Subcutaneous abdominal adipose tissue (tissue), 5 donors: Measurements from ENCODE around the gene GLI3.

Experiments used
- H3K27ac ChIP-seq: one replicate; pipeline ENCODE4 v1.7.0; 2013; ENCODE audit warnings: low read depth, mild to moderate bottlenecking, inconsistent platforms, low read length, moderate library complexity
- H3K27me3 ChIP-seq, 5 donors: one replicate each; pipeline ENCODE4 v1.7.0; 2013; ENCODE audit warnings: low read length in 5 of 5, inconsistent platforms in 1 of 5; ENCODE audit not compliant: control insufficient read depth in 5 of 5, insufficient read depth in 4 of 5
- H3K36me3 ChIP-seq, 5 donors: one replicate each; pipeline ENCODE4 v1.7.0; 2013; ENCODE audit warnings: low read length in 5 of 5; ENCODE audit not compliant: control insufficient read depth in 5 of 5, insufficient read depth in 5 of 5
- H3K4me1 ChIP-seq, 5 donors: one replicate each; pipeline ENCODE4 v1.7.0; 2013; ENCODE audit warnings: low read length in 5 of 5, mild to moderate bottlenecking in 3 of 5, moderate library complexity in 1 of 5; ENCODE audit not compliant: control insufficient read depth in 5 of 5, insufficient read depth in 5 of 5
- H3K4me3 ChIP-seq, 5 donors: one replicate each; pipeline ENCODE4 v1.7.0; 2013; ENCODE audit warnings: low read length in 5 of 5, low read depth in 1 of 5
- H3K9ac ChIP-seq, 5 donors: one replicate each; pipeline ENCODE4 v1.7.0; 2013; ENCODE audit warnings: low read length in 5 of 5, mild to moderate bottlenecking in 4 of 5, moderate library complexity in 3 of 5
- H3K9me3 ChIP-seq, 5 donors: one replicate each; pipeline ENCODE4 v1.7.0; 2013; ENCODE audit warnings: low read length in 5 of 5; ENCODE audit not compliant: control insufficient read depth in 5 of 5
- donor health status: healthy.
- donor health status: healthy.
- donor health status: healthy.
- donor health status: healthy.
- donor health status: healthy.

The GLI3 gene

GRCh38 chr7:42203336-42203735 is 33.7 kb downstream of the GLI3 start:
- H3K27me3 ChIP-seq, result no peaks in the 10 kb centered on the region
- no peak overlapping the region for H3K27ac ChIP-seq
- H3K9ac ChIP-seq, result no peak overlapping the region
- no peak overlapping the region for H3K4me3 ChIP-seq
- peaks cover 0 to 13% (median 2%) of the 10 kb centered on the region in 5 donors for H3K4me1 ChIP-seq
- no peaks in the 10 kb centered on the region for H3K36me3 ChIP-seq
- no peaks in the 10 kb centered on the region for H3K9me3 ChIP-seq

GRCh38 chr7:42202601-42203000 is 34.4 kb downstream of the GLI3 start:
- Histone ChIP-seq H3K4me1 (peaks cover 0 to 10% (median 2%) of the 10 kb centered on the region in 5 donors), H3K9me3 (no peaks in the 10 kb centered on the region), H3K36me3 (no peaks in the 10 kb centered on the region), H3K27ac (no peak overlapping the region), H3K27me3 (no peaks in the 10 kb centered on the region), H3K4me3 (no peak overlapping the region), H3K9ac (no peak overlapping the region)

- H3K9me3 ChIP-seq, result no peaks in the 10 kb centered on the region
- no peak overlapping the region for H3K4me3 ChIP-seq
- no peaks in the 10 kb centered on the region for H3K36me3 ChIP-seq
- no peaks in the 10 kb centered on the region for H3K27me3 ChIP-seq
- H3K27ac ChIP-seq, result no peak overlapping the region
- H3K4me1 ChIP-seq, result peaks cover 0 to 15% (median 5%) of the 10 kb centered on the region in 5 donors
- H3K9ac ChIP-seq, result no peak overlapping the region
Measured at GRCh38 chr7:42198974-42199668, 37.9 kb downstream of the GLI3 start.

GRCh38 chr7:42198296-42198695 is 38.7 kb downstream of the GLI3 start:
- Histone ChIP-seq H3K9me3 (no peaks in the 10 kb centered on the region), H3K36me3 (no peaks in the 10 kb centered on the region), H3K27me3 (no peaks in the 10 kb centered on the region), H3K4me3 (no peak overlapping the region), H3K9ac (no peak overlapping the region), H3K4me1 (peaks cover 0 to 20% (median 6%) of the 10 kb centered on the region in 5 donors), H3K27ac (no peak overlapping the region)

GRCh38 chr7:42197451-42197850 is 39.6 kb downstream of the GLI3 start:
- Histone ChIP-seq H3K36me3 (no peaks in the 10 kb centered on the region), H3K9me3 (no peaks in the 10 kb centered on the region), H3K4me1 (peaks cover 0 to 20% (median 10%) of the 10 kb centered on the region in 5 donors), H3K27me3 (no peaks in the 10 kb centered on the region), H3K9ac (no peak overlapping the region), H3K27ac (no peak overlapping the region), H3K4me3 (no peak overlapping the region)

- Histone ChIP-seq H3K4me3 (no peak overlapping the region), H3K4me1 (peaks cover 0 to 19% (median 13%) of the 10 kb centered on the region in 5 donors), H3K36me3 (no peaks in the 10 kb centered on the region), H3K27me3 (no peaks in the 10 kb centered on the region), H3K9ac (no peak overlapping the region), H3K9me3 (no peaks in the 10 kb centered on the region), H3K27ac (no peak overlapping the region)
Measured at GRCh38 chr7:42194238-42194637, 42.8 kb downstream of the GLI3 start.

GRCh38 chr7:42193471-42194129 is 43.4 kb downstream of the GLI3 start:
- H3K36me3 ChIP-seq, result no peaks in the 10 kb centered on the region
- peaks cover 0 to 13% (median 11%) of the 10 kb centered on the region in 5 donors for H3K4me1 ChIP-seq
- no peaks in the 10 kb centered on the region for H3K9me3 ChIP-seq
- no peak overlapping the region for H3K4me3 ChIP-seq
- H3K27ac ChIP-seq, result no peak overlapping the region
- no peak overlapping the region for H3K9ac ChIP-seq
- H3K27me3 ChIP-seq, result no peaks in the 10 kb centered on the region

GRCh38 chr7:42192851-42193461 is 44.1 kb downstream of the GLI3 start:
- H3K4me3 ChIP-seq, result no peak overlapping the region
- no peaks in the 10 kb centered on the region for H3K36me3 ChIP-seq
- H3K27me3 ChIP-seq, result no peaks in the 10 kb centered on the region
- H3K9me3 ChIP-seq, result no peaks in the 10 kb centered on the region
- H3K9ac ChIP-seq, result no peak overlapping the region
- H3K4me1 ChIP-seq, result peaks cover 0 to 13% (median 9%) of the 10 kb centered on the region in 5 donors
- H3K27ac ChIP-seq, result no peak overlapping the region

GRCh38 chr7:42192066-42192465 is 44.9 kb downstream of the GLI3 start:
- no peak overlapping the region for H3K27ac ChIP-seq
- no peak overlapping the region for H3K4me3 ChIP-seq
- no peaks in the 10 kb centered on the region for H3K9me3 ChIP-seq
- no peaks in the 10 kb centered on the region for H3K36me3 ChIP-seq
- H3K9ac ChIP-seq, result no peak overlapping the region
- no peaks in the 10 kb centered on the region for H3K27me3 ChIP-seq
- H3K4me1 ChIP-seq, result peaks cover 0 to 13% (median 9%) of the 10 kb centered on the region in 5 donors

- H3K4me1 ChIP-seq, result peaks cover 0 to 18% (median 14%) of the 10 kb centered on the region in 5 donors
- H3K36me3 ChIP-seq, result no peaks in the 10 kb centered on the region
- H3K9me3 ChIP-seq, result no peaks in the 10 kb centered on the region
- H3K27ac ChIP-seq, result no peak overlapping the region
- H3K27me3 ChIP-seq, result no peaks in the 10 kb centered on the region
- H3K4me3 ChIP-seq, result no peak overlapping the region
- H3K9ac ChIP-seq, result no peak overlapping the region
Measured at GRCh38 chr7:42189535-42189934, 47.5 kb downstream of the GLI3 start.
